Left lung (tissue), 10 donors: Measurements from ENCODE around the gene KCNH4. TPM values are rescaled to one million over a fixed set of nuclear protein-coding genes. Genes with fewer than 3 reads are reported as not detected.
A peak's percentile ranks its signal among the peaks of the same experiment; 100 is the strongest.

ENCODE experiments used
- ATAC-seq: fragments of 200-7000 bp; cut with Tn5 transposase; one replicate; pipeline ENCODE4 v1.9.1; 2020; ENCODE audit warnings: moderate library complexity
- DNase-seq, 4 donors: peaks; one replicate each; pipeline ENCODE4 v3.0.0-alpha.2; 2013 to 2020
- H3K27ac ChIP-seq, 2 donors: fragments of 200-600 bp; sonication (generic) in 1 of 2; one replicate each; pipeline versions ENCODE4 v1.5.0 to v1.8.0; 2020 to 2021
- H3K27me3 ChIP-seq, 2 donors: fragments of 200-600 bp; sonication (generic) in 1 of 2; one replicate each; pipeline versions ENCODE4 v1.5.0 to v1.8.0; 2020 to 2021
- H3K36me3 ChIP-seq, 2 donors: fragments of 200-600 bp; sonication (generic) in 1 of 2; one replicate each; pipeline versions ENCODE4 v1.5.0 to v1.8.0; 2020 to 2021
- H3K4me1 ChIP-seq, 2 donors: fragments of 200-600 bp; one replicate each; pipeline ENCODE4 v1.8.0; 2021
- H3K4me3 ChIP-seq, 2 donors: fragments of 200-600 bp; sonication (generic) in 1 of 2; one replicate each; pipeline versions ENCODE4 v1.5.0 to v1.8.0; 2020 to 2021; ENCODE audit warnings: mild to moderate bottlenecking in 1 of 2
- H3K9me3 ChIP-seq, 2 donors: fragments of 200-600 bp; sonication (generic) in 1 of 2; one replicate each; pipeline versions ENCODE4 v1.5.0 to v1.8.0; 2020 to 2021
- CTCF ChIP-seq, 2 donors: fragments of 200-600 bp; sonication (generic) in 1 of 2; IDR thresholded peaks; one replicate each; pipeline versions ENCODE4 v1.5.0 to v1.8.0; 2021; ENCODE audit warnings: antibody characterized with exemption in 2 of 2
- intact Hi-C, 2 donors: fragments of 100-400 bp; cut with DNase I; formaldehyde crosslinking; loops; one replicate each; pipeline versions ENCODE4 v1.11.2 to v1.14.2; 2022
- polyA plus RNA-seq, 6 donors: library from polyadenylated mRNA; unstranded; fragments of 120-200 nt; gene quantifications; one replicate each; pipeline ENCODE4 v1.2.1, GENCODE V29; 2013; ENCODE audit not compliant: insufficient read length in 6 of 6
- total RNA-seq, 2 donors: library from RNA; stranded (reverse); fragmentation: NEBNext Ultra II Directional; extraction: Animal tissue kit (Norgen Biotek cat#: 25700); gene quantifications; one replicate each; pipeline ENCODE4 v1.2.1, GENCODE V29; 2021
- donor health status: DM: no; HTN: yes; CAD: no.
- donor health status: DM: no; HTN: no; CAD: no.

KCNH4 gene
- total and polyA plus RNA-seq, 8 donors = 0.03 to 0.16 (median 0.04) TPM; not detected in 2

- ATAC-seq = peak; percentile 40
- Histone ChIP-seq H3K27me3 (no peaks in the 10 kb centered on the region), H3K9me3 (no peaks in the 10 kb centered on the region), H3K4me3 (no peak overlapping the region), H3K36me3 (peaks cover 0 to 30% of the 10 kb centered on the region in 2 donors), H3K27ac (no peak overlapping the region), H3K4me1 (peaks cover 12 to 41% of the 10 kb centered on the region in 2 donors)
- peak; percentile 56 to 86 (median 80) for DNase-seq
- intact Hi-C loops = loop anchor here in 1 of 2 donors (2.0 to 10.0 kb wide), 2 partner anchors 92 to 156 kb away; partner anchors contain the start of gene NKIRAS2
- peak; percentile 77 to 88 for TF ChIP-seq CTCF (IDR thresholded peaks at IDR 0.05)
These were observed 64.1 kb downstream of the KCNH4 start for GRCh38 chr17:42116705-42117396.

GRCh38 chr17:42114118-42114517 lies 66.8 kb downstream of the KCNH4 start:
- Histone ChIP-seq H3K4me1 (peaks cover 13 to 27% of the 10 kb centered on the region in 2 donors), H3K27ac (no peak overlapping the region), H3K27me3 (no peaks in the 10 kb centered on the region), H3K9me3 (no peaks in the 10 kb centered on the region), H3K36me3 (peaks cover 0 to 39% of the 10 kb centered on the region in 2 donors), H3K4me3 (no peak overlapping the region)
- ATAC-seq (no peak), DNase-seq (no peak)
- intact Hi-C loops = loop anchor here in 1 of 2 donors (10.0 kb wide), 1 partner anchor 89 kb away; the partner anchor contains the start of gene NKIRAS2
- no peak for TF ChIP-seq CTCF (IDR thresholded peaks at IDR 0.05)

GRCh38 chr17:42113293-42114069 lies 67.5 kb downstream of the KCNH4 start:
- TF ChIP-seq CTCF (IDR thresholded peaks at IDR 0.05) = no peak
- no peak overlapping the region for H3K4me3 ChIP-seq
- intact Hi-C loops = loop anchor here in 1 of 2 donors (10.0 kb wide), 1 partner anchor 89 kb away; the partner anchor contains the start of gene NKIRAS2

GRCh38 chr17:42112552-42113176 lies 68.3 kb downstream of the KCNH4 start, which contains the start of gene DHX58:
TSS of gene DHX58 (minus strand) at chr17:42112714. CDS start at chr17:42111892, 822 bp downstream.
- peak; percentile 90 for ATAC-seq
- intact Hi-C loops = loop anchor here in 1 of 2 donors (10.0 kb wide), 1 partner anchor 88 kb away; the partner anchor contains the start of gene NKIRAS2
- Histone ChIP-seq H3K36me3 (peaks cover 0 to 35% of the 10 kb centered on the region in 2 donors), H3K27ac (peak within 1 kb of the TSS; percentile 90 to 91), H3K4me3 (peak within 1 kb of the TSS; percentile 39 to 55), H3K4me1 (peaks cover 13 to 32% of the 10 kb centered on the region in 2 donors), H3K27me3 (no peaks in the 10 kb centered on the region), H3K9me3 (no peaks in the 10 kb centered on the region)
- peak; percentile 70 to 87 (median 84) for DNase-seq
- TF ChIP-seq CTCF (IDR thresholded peaks at IDR 0.05) = no peak

More at GRCh38 chr17:42113293-42114069, 67.5 kb downstream of the KCNH4 start:
- no peaks in the 10 kb centered on the region for H3K27me3 ChIP-seq
- H3K9me3 ChIP-seq = no peaks in the 10 kb centered on the region
- H3K36me3 ChIP-seq = peaks cover 0 to 40% of the 10 kb centered on the region in 2 donors
- DNase-seq = peak in 1 of 4 donors; percentile 69
- peaks cover 13 to 27% of the 10 kb centered on the region in 2 donors for H3K4me1 ChIP-seq
- H3K27ac ChIP-seq = peak overlapping the region; percentile 90 to 91
- no peak for ATAC-seq
